Esophagus squamous epithelium (tissue), 5 donors: ENCODE results near the gene SPON2. TPM values are rescaled to one million over a fixed set of nuclear protein-coding genes. Genes with fewer than 3 reads are reported as not detected.
"Not testable (repeated sequence)": the region's sequence is repeated elsewhere in the genome, so short reads cannot be mapped to it uniquely, and the experiment has no call there.

Source experiments
- DNase-seq: peaks from one replicate; lab custom pipeline; 2025; lab: John Stamatoyannopoulos, UW
- H3K27ac ChIP-seq, 4 donors: fragments of 200-600 bp; sonication (generic); one replicate each; pipeline ENCODE4 v1.5.1; 2016 to 2019; ENCODE audit warnings: mild to moderate bottlenecking in 1 of 4
- H3K27me3 ChIP-seq, 4 donors: fragments of 200-600 bp; sonication (generic); 1 replicate in 3 of 4; 2 replicates in 1 of 4; pipeline versions ENCODE4 v1.5.1 to v1.6.0; 2017 to 2021; ENCODE audit warnings: antibody characterized with exemption in 1 of 4
- H3K36me3 ChIP-seq, 3 donors: fragments of 200-600 bp; sonication (generic); one replicate each; pipeline ENCODE4 v1.5.1; 2016 to 2019
- H3K4me1 ChIP-seq, 3 donors: fragments of 200-600 bp; sonication (generic); one replicate each; pipeline ENCODE4 v1.5.1; 2017 to 2019
- H3K4me3 ChIP-seq, 4 donors: fragments of 200-600 bp; sonication (generic); 1 replicate in 3 of 4; 2 replicates in 1 of 4; pipeline ENCODE4 v1.5.1; 2016 to 2019; ENCODE audit warnings: mild to moderate bottlenecking in 2 of 4, moderate library complexity in 1 of 4
- H3K9me3 ChIP-seq, 3 donors: fragments of 200-600 bp; sonication (generic); one replicate each; pipeline ENCODE4 v1.5.1; 2016 to 2019
- POLR2A ChIP-seq, 4 donors: fragments of 450-650 bp; IDR thresholded peaks; one replicate each; pipeline ENCODE4 v1.6.1; 2017; ENCODE audit warnings: antibody characterized with exemption in 4 of 4, mild to moderate bottlenecking in 4 of 4, moderate library complexity in 3 of 4
- WGBS, 2 donors: methylation state at CpG; one replicate each; pipeline ENCODE4 v1.1.5; 2018; 5-methylcytosine and 5-hydroxymethylcytosine counted together
- intact Hi-C: fragments of 100-400 bp; cut with DNase I; formaldehyde crosslinking; loops from one replicate; pipeline ENCODE4 v1.15.0; 2022
- small RNA-seq, 4 donors: library from RNA; depleted of rRNA; stranded (forward); fragments of <200 nt; gene quantifications; one replicate each; pipeline ENCODE3, GENCODE V24; 2016
- total RNA-seq, 4 donors: library from RNA; depleted of rRNA; stranded (reverse); fragments of >200 nt; gene quantifications; one replicate each; pipeline ENCODE4 v1.1.0, GENCODE V29; 2016
- TF ChIP-seq, protein P1 (sequence below), 6 experiments: fragments of 450-650 bp in 4 of 6; fragments of 200-600 bp in 2 of 6; sonication (generic) in 2 of 6; IDR thresholded peaks; one replicate each; pipeline ENCODE4 v1.5.1; 2016 to 2019; ENCODE audit warnings: antibody characterized with exemption in 6 of 6, mild to moderate bottlenecking in 4 of 6, moderate library complexity in 4 of 6
- donor health status: DM: yes; HTN: yes; CAD: no.

Gene SPON2
- total RNA-seq, 4 donors from 2014 or later: 14.5 to 53.4 (median 21.3) TPM

DNA sequence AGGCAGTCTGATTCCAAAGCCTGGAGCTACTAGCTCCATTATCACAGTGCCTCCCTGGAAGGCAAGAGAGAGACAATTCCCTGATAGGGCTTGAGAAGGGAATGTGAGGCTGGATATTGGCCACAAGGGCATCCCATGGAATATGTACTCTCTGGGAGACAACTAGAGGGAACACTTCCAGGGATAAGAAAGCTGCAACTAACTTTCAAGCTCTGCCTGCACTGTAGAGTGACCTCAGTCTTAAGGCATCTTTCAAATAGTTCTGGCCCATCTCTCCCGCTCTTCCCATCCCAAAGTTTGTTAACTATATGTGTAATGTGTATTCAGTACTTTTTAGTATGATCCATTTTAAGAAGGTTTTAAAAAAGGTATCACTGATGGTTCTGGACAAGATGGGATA, 45.9 kb downstream of the SPON2 start:
- no peaks in the 10 kb centered on the region for H3K9me3 ChIP-seq
- H3K27me3 ChIP-seq: peaks cover 0 to 9% (median 0%) of the 10 kb centered on the region in 4 donors
- H3K4me3 ChIP-seq: no peak overlapping the region
- H3K27ac ChIP-seq: no peak overlapping the region
- intact Hi-C loops: no loop called here
- H3K4me1 ChIP-seq: peaks cover 0 to 9% (median 0%) of the 10 kb centered on the region in 3 donors
- H3K36me3 ChIP-seq: no peaks in the 10 kb centered on the region
- 56 to 69% methylated on average over 1 of the region's 1 CpG for WGBS, 2 donors
- no peak for DNase-seq
- TF ChIP-seq, protein P1, sequence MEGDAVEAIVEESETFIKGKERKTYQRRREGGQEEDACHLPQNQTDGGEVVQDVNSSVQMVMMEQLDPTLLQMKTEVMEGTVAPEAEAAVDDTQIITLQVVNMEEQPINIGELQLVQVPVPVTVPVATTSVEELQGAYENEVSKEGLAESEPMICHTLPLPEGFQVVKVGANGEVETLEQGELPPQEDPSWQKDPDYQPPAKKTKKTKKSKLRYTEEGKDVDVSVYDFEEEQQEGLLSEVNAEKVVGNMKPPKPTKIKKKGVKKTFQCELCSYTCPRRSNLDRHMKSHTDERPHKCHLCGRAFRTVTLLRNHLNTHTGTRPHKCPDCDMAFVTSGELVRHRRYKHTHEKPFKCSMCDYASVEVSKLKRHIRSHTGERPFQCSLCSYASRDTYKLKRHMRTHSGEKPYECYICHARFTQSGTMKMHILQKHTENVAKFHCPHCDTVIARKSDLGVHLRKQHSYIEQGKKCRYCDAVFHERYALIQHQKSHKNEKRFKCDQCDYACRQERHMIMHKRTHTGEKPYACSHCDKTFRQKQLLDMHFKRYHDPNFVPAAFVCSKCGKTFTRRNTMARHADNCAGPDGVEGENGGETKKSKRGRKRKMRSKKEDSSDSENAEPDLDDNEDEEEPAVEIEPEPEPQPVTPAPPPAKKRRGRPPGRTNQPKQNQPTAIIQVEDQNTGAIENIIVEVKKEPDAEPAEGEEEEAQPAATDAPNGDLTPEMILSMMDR (IDR thresholded peaks at IDR 0.05): no peak
- no peak for TF ChIP-seq POLR2A (IDR thresholded peaks at IDR 0.05)

DNA sequence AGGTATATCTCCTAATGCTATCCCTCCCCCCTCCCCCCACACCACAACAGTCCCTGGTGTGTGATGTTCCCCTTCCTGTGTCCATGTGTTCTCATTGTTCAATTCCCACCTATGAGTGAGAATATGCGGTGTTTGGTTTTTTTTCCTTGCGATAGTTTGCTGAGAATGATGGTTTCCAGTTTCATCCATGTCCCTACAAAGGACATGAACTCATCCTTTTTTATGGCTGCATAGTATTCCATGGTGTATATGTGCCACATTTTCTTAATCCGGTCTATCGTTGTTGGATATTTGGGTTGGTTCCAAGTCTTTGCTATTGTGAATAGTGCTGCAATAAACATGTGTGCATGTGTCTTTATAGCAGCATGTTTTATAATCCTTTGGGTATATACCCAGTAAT, 46.9 kb downstream of the SPON2 start:
- H3K27me3 ChIP-seq, H3K9me3 ChIP-seq, H3K36me3 ChIP-seq, H3K4me1 ChIP-seq, DNase-seq, H3K4me3 ChIP-seq, H3K27ac ChIP-seq, intact Hi-C loops: not testable (repeated sequence)
- WGBS, 2 donors: 83 to 88% methylated on average over 4 of the region's 4 CpGs

DNA sequence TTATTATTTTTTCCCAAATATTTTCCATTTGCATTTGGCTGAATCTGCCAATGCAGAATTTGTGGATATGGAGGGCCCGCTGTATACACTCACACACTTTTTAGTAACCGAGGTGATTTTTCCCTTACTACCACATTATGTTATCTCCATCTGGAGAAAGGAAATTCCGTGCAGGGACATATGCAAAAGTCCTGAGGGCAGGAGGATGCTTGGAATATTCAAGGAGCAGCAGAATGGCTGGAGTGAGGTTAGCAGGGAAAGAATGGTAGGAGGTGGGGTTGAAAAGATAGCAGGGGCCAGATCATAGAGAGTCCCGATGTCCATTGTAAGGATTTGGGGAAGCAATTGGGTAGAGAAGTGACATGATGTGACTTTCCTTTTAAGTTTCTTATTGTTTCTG, 47.6 kb downstream of the SPON2 start:
- intact Hi-C loops: no loop called here
- Histone ChIP-seq H3K36me3 (no peaks in the 10 kb centered on the region), H3K27ac (no peak overlapping the region), H3K9me3 (no peaks in the 10 kb centered on the region), H3K4me1 (no peaks in the 10 kb centered on the region), H3K27me3 (peaks cover 0 to 9% (median 0%) of the 10 kb centered on the region in 4 donors), H3K4me3 (no peak overlapping the region)
- DNase-seq: no peak
- no peak for TF ChIP-seq POLR2A (IDR thresholded peaks at IDR 0.05)
- TF ChIP-seq, protein P1 (IDR thresholded peaks at IDR 0.05): no peak
- whole genome bisulfite sequencing, 2 donors: 81 to 83% methylated on average over 4 of the region's 4 CpGs

DNA sequence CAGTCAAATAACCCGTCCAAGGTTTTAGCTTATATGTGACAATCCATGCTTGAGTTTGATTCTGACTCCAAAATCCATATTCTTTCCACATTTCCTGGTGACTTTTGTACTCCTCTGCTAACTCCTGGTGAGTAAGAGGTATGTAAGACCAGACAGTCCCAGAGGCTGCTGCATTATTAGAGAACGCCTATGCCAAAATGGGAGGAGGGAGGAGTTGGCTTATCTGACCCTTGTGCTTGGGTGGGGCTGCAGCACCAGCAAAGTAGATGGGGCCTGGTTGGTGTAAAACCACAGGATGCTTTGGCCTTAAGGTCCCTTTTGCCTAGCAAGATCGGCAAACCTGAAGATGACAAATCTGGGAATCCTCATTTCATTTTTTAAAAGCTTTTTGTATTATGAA, 49.9 kb downstream of the SPON2 start:
- H3K36me3 ChIP-seq: no peaks in the 10 kb centered on the region
- no peak overlapping the region for H3K27ac ChIP-seq
- 72 to 78% methylated on average over 2 to 3 of the region's 3 CpGs for WGBS, 2 donors
- no peaks in the 10 kb centered on the region for H3K9me3 ChIP-seq
- no peak for DNase-seq
- H3K27me3 ChIP-seq: peaks cover 0 to 13% (median 0%) of the 10 kb centered on the region in 4 donors
- TF ChIP-seq, protein P1 (IDR thresholded peaks at IDR 0.05): no peak
- no peak for TF ChIP-seq POLR2A (IDR thresholded peaks at IDR 0.05)
- H3K4me1 ChIP-seq: no peaks in the 10 kb centered on the region
- intact Hi-C loops: no loop called here
- H3K4me3 ChIP-seq: no peak overlapping the region

Small RNA genes within 50 kb of the gene (small RNA-seq; reads per million reads assigned to genes)
- 0 reads per million in 4 donors for gene RF00554

Other genes starting within 250 kb of the SPON2 start
- gene GAK, start 240.3 kb downstream of the SPON2 start, total RNA-seq: 10 to 100 TPM; 70.6 to 97.8 (median 80.7) TPM
- 10 to 100 TPM in 3 of 4 donors, 1 to 10 TPM in 1; 8.4 to 22.9 (median 19.7) TPM for gene TMEM175, start 240.1 kb downstream of the SPON2 start, total RNA-seq
- gene DGKQ, start 199.0 kb downstream of the SPON2 start, total RNA-seq: 10 to 100 TPM in 2 of 4 donors, 1 to 10 TPM in 2; 9.5 to 12.0 (median 10.7) TPM
- gene IDUA, start 185.5 kb downstream of the SPON2 start, total RNA-seq: 10 to 100 TPM in 2 of 4 donors, 1 to 10 TPM in 2; 4.3 to 20.5 (median 14.1) TPM
- gene SLC26A1, start 179.2 kb downstream of the SPON2 start, total RNA-seq: not detected
- gene FGFRL1, start 161.0 kb downstream of the SPON2 start, total RNA-seq: 10 to 100 TPM in 1 of 4 donors, 1 to 10 TPM in 3; 2.8 to 10.1 (median 4.7) TPM
- gene RNF212, start 59.0 kb downstream of the SPON2 start, total RNA-seq: 1 to 10 TPM in 2 of 4 donors, under 1 TPM in 2; 0.53 to 6.3 (median 1.9) TPM
- gene CTBP1, start 76.5 kb upstream of the SPON2 start, total RNA-seq: 100 to 1,000 TPM in 3 of 4 donors, 10 to 100 TPM in 1; 72.2 to 121 (median 113) TPM
- gene MAEA, start 117.3 kb upstream of the SPON2 start, total RNA-seq: 10 to 100 TPM; 56.6 to 78.7 (median 67.5) TPM
- gene UVSSA, start 174.6 kb upstream of the SPON2 start, total RNA-seq: 10 to 100 TPM in 3 of 4 donors, 1 to 10 TPM in 1; 7.2 to 12.8 (median 11.5) TPM
- not detected for gene NKX1-1, start 233.9 kb upstream of the SPON2 start, total RNA-seq